GM12878 (cell line): ENCODE results near the gene RBM44. TPM values are rescaled to one million over a fixed set of nuclear protein-coding genes. Genes with fewer than 3 reads are reported as not detected.

Source experiments
- ATAC-seq: fragments of 200-7000 bp; cut with Tn5 transposase; 3 replicates; pipeline ENCODE4 v1.9.1; 2020; ENCODE audit warnings: mild to moderate bottlenecking, moderate library complexity
- BruUV-seq: library from RNA; stranded (reverse); fragments of 400-500 nt; replicated peaks from 2 replicates; lab custom pipeline; 2021; lab: Mats Ljungman, UMichigan
- CTCF ChIA-PET: fragments of 300-600 bp; sonication (Branson Sonifier 250); formaldehyde crosslinking; extraction: SDS; loops from one replicate; lab custom pipeline; 2021; ENCODE audit warnings: inconsistent platforms; lab: Yijun Ruan, JAX
- POLR2A ChIA-PET: fragments of 350-600 bp; formaldehyde crosslinking; extraction: SDS; loops from one replicate; lab custom pipeline; 2021; ENCODE audit warnings: inconsistent platforms; lab: Charles Lee
- RAD21 ChIA-PET: fragments of 300-600 bp; sonication (Branson Sonifier 250); formaldehyde crosslinking; loops from one replicate; lab custom pipeline; 2023; ENCODE audit warnings: antibody characterized with exemption; ENCODE audit not compliant: unreplicated experiment; lab: Charles Lee
- SMC1A ChIA-PET: fragments of 300-600 bp; sonication (Branson Sonifier 250); formaldehyde crosslinking; loops from one replicate; lab custom pipeline; 2023; ENCODE audit not compliant: unreplicated experiment, uncharacterized antibody; lab: Charles Lee
- DNase-seq: peaks from one replicate; pipeline ENCODE4 v3.0.0-alpha.2; 2011; ENCODE audit warnings: low read depth, low spot score
- FAIRE-seq: peaks from 3 replicates; lab custom pipeline; 2011; peaks lifted over from hg19 to GRCh38; lab: Jason Lieb, UNC
- H2AFZ ChIP-seq: 2 replicates; pipeline ENCODE4 v1.6.0; 2011; ENCODE audit warnings: low read depth, low read length, control low read depth; ENCODE audit not compliant: control insufficient read depth
- H3K27ac ChIP-seq: 2 replicates; pipeline ENCODE4 v1.5.1; 2011; ENCODE audit warnings: control low read depth; ENCODE audit not compliant: control insufficient read depth, insufficient read depth
- H3K27me3 ChIP-seq, 2 experiments: replicated peaks in 1 of 2; 2 replicates each; pipeline versions ENCODE4 v1.6.0 to v1.6.1; 2011; ENCODE audit warnings: low read length in 1 of 2; ENCODE audit not compliant: control insufficient read depth in 2 of 2, insufficient read depth in 2 of 2
- H3K36me3 ChIP-seq, 2 experiments: 2 replicates each; pipeline ENCODE4 v1.5.1; 2011; ENCODE audit warnings: low read length in 1 of 2; ENCODE audit not compliant: control insufficient read depth in 2 of 2, insufficient read depth in 2 of 2
- H3K4me1 ChIP-seq: 2 replicates; pipeline ENCODE4 v1.6.1; 2011; ENCODE audit warnings: mild to moderate bottlenecking, low read length, moderate library complexity, mixed read lengths; ENCODE audit not compliant: control insufficient read depth, insufficient read depth
- H3K4me2 ChIP-seq: 2 replicates; pipeline ENCODE4 v1.6.0; 2011; ENCODE audit warnings: control low read depth; ENCODE audit not compliant: control insufficient read depth, insufficient read depth
- H3K4me3 ChIP-seq: fragments of 200-600 bp; sonication (generic); 2 replicates; pipeline ENCODE4 v1.5.1; 2016
- H3K79me2 ChIP-seq: 2 replicates; pipeline ENCODE4 v1.6.0; 2011; ENCODE audit warnings: low read length; ENCODE audit not compliant: control insufficient read depth, insufficient read depth
- H3K9ac ChIP-seq: 2 replicates; pipeline ENCODE4 v1.8.0; 2011; ENCODE audit warnings: low read length, control low read depth, mixed read lengths; ENCODE audit not compliant: control insufficient read depth, insufficient read depth
- H3K9me3 ChIP-seq: replicated peaks from 3 replicates; pipeline ENCODE4 v1.5.1; 2011; ENCODE audit warnings: mild to moderate bottlenecking, low read length; ENCODE audit not compliant: control insufficient read depth, insufficient read depth
- H4K20me1 ChIP-seq: 2 replicates; pipeline ENCODE4 v1.6.0; 2011; ENCODE audit not compliant: control insufficient read depth, insufficient read depth
- CBX3 ChIP-seq: fragments of 200-600 bp; sonication (generic); IDR thresholded peaks from 2 replicates; pipeline ENCODE4 v1.6.1; 2016; ENCODE audit warnings: low read depth, borderline replicate concordance
- SKIL ChIP-seq: fragments of 450-650 bp; IDR thresholded peaks from 2 replicates; pipeline ENCODE4 v1.6.1; 2017; ENCODE audit warnings: mild to moderate bottlenecking, low read depth, inconsistent platforms; ENCODE audit not compliant: poor library complexity, severe bottlenecking
- SP1 ChIP-seq: IDR thresholded peaks from one replicate; pipeline ENCODE4 v1.6.1; 2011; ENCODE audit warnings: low read depth, low read length
- SRF ChIP-seq, 2 experiments: IDR thresholded peaks; 2 replicates each; pipeline ENCODE4 v1.6.1; 2011; ENCODE audit warnings: low read depth in 2 of 2, low read length in 2 of 2, mild to moderate bottlenecking in 1 of 2, moderate library complexity in 1 of 2
- ZBED1 ChIP-seq: IDR thresholded peaks from 2 replicates; pipeline ENCODE4 v1.6.1; 2016; ENCODE audit warnings: borderline replicate concordance
- ZNF24 ChIP-seq: fragments of 450-650 bp; IDR thresholded peaks from 2 replicates; pipeline ENCODE4 v1.6.1; 2017; ENCODE audit warnings: antibody characterized with exemption, mild to moderate bottlenecking
- WGBS: methylation state at CpG from one replicate; pipeline ENCODE4 v1.1.6; 2016; ENCODE audit warnings: low lambda C conversion rate; ENCODE audit not compliant: insufficient replicate concordance, insufficient coverage; ENCODE audit errors: missing lambda C conversion rate; 5-methylcytosine and 5-hydroxymethylcytosine counted together
- in situ Hi-C: fragments of 300-500 bp; cut with MboI; formaldehyde crosslinking; loops from 9 replicates; pipeline ENCODE4 v1.14.3; 2018; ENCODE audit warnings: mixed read lengths
- intact Hi-C: fragments of 100-400 bp; cut with micrococcal nuclease; formaldehyde crosslinking; loops from one replicate; pipeline ENCODE4 v1.14.2; 2022; ENCODE audit not compliant: unreplicated experiment
- polyA plus RNA-seq, 11 experiments: library from polyadenylated mRNA; depleted of rRNA in 4 of 11; unstranded in 6 of 11; stranded (reverse) in 5 of 11; fragments of >200 nt; fragmentation: Nextera tagmentation in 4 of 11; fragmentation: Illumina TruSeq in 1 of 11; extraction: Ambion mirVana in 4 of 11; extraction: Trizol in 1 of 11; gene quantifications; 1 replicate in 1 of 11; 2 replicates in 10 of 11; pipeline versions ENCODE4 v1.2.1 to v1.2.3, GENCODE V29; 2011 to 2016; ENCODE audit warnings: inconsistent platforms in 2 of 11, missing spikeins in 2 of 11, low read depth in 1 of 11
- total RNA-seq, 4 experiments: library from RNA; depleted of rRNA in 3 of 4; stranded (reverse); fragments of >200 nt in 3 of 4; fragmentation: Illumina TruSeq in 1 of 4; extraction: Trizol in 1 of 4; gene quantifications; 2 replicates each; pipeline versions ENCODE4 v1.2.1 to v1.2.3, GENCODE V29; 2013 to 2021
- TF ChIP-seq, protein P1 (sequence below): fragments of 450-650 bp; IDR thresholded peaks from 2 replicates; pipeline ENCODE4 v1.6.1; 2017; ENCODE audit warnings: mild to moderate bottlenecking
- TF ChIP-seq, protein P2 (sequence below): fragments of 450-650 bp; IDR thresholded peaks from 2 replicates; pipeline ENCODE4 v1.6.1; 2016; ENCODE audit warnings: mild to moderate bottlenecking

The RBM44 gene
- total and polyA plus RNA-seq, 10 of the 15 experiments (the other 5 are each of a cell fraction or from before 2014, with no cell fraction given) = 0.14 to 1.4 (median 0.62) TPM; not detected in 1

- peak; percentile 77; the same call in 1 of the 2 replicates for TF ChIP-seq ZNF24
- TF ChIP-seq, protein P1, sequence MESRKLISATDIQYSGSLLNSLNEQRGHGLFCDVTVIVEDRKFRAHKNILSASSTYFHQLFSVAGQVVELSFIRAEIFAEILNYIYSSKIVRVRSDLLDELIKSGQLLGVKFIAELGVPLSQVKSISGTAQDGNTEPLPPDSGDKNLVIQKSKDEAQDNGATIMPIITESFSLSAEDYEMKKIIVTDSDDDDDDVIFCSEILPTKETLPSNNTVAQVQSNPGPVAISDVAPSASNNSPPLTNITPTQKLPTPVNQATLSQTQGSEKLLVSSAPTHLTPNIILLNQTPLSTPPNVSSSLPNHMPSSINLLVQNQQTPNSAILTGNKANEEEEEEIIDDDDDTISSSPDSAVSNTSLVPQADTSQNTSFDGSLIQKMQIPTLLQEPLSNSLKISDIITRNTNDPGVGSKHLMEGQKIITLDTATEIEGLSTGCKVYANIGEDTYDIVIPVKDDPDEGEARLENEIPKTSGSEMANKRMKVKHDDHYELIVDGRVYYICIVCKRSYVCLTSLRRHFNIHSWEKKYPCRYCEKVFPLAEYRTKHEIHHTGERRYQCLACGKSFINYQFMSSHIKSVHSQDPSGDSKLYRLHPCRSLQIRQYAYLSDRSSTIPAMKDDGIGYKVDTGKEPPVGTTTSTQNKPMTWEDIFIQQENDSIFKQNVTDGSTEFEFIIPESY = no peak
- no peaks in the 10 kb centered on the region for H3K79me2 ChIP-seq
- BruUV-seq = no TSS peak
- no peaks in the 10 kb centered on the region for H3K4me1 ChIP-seq
- RAD21 ChIA-PET = no interaction called here
- in situ Hi-C loops = no loop called here
- no peak overlapping the region for H3K9ac ChIP-seq
- DNase-seq (no peak), ATAC-seq (no peak), FAIRE-seq (no peak)
- no peaks in the 10 kb centered on the region; the same call in 2 of the 3 replicates for H3K9me3 ChIP-seq
- CTCF ChIA-PET = no interaction called here
- H3K4me2 ChIP-seq = no peak overlapping the region
- H4K20me1 ChIP-seq = no peaks in the 10 kb centered on the region
- intact Hi-C loops = no loop called here
- H2AFZ ChIP-seq = no peak overlapping the region
- POLR2A ChIA-PET = no interaction called here
- SMC1A ChIA-PET = no interaction called here
- H3K27me3 ChIP-seq = no peaks in the 10 kb centered on the region
- WGBS = 98% methylated on average over 3 of the region's 3 CpGs
- H3K36me3 ChIP-seq = no peaks in the 10 kb centered on the region
- H3K27ac ChIP-seq = no peak overlapping the region
- no peak overlapping the region for H3K4me3 ChIP-seq
Measured at GRCh38 chr2:237797253-237797652, 1.3 kb upstream of the RBM44 start.

GRCh38 chr2:237799060-237799428 is 465 bp downstream of the RBM44 start:
- ChIA-PET RAD21 (no interaction called here), POLR2A (no interaction called here), SMC1A (no interaction called here), CTCF (no interaction called here)
- Histone ChIP-seq H3K27me3 (no peaks in the 10 kb centered on the region), H3K4me2 (no peak overlapping the region), H3K9ac (no peak overlapping the region), H4K20me1 (no peaks in the 10 kb centered on the region), H3K4me1 (no peaks in the 10 kb centered on the region), H3K79me2 (no peaks in the 10 kb centered on the region), H3K4me3 (no peak overlapping the region), H3K27ac (no peak overlapping the region), H2AFZ (no peak overlapping the region), H3K36me3 (no peaks in the 10 kb centered on the region), H3K9me3 (no peaks in the 10 kb centered on the region; the same call in 2 of the 3 replicates)
- in situ Hi-C loops = no loop called here
- ATAC-seq = no peak
- BruUV-seq = no TSS peak
- no peak for DNase-seq
- FAIRE-seq = no peak
- WGBS = over 99% methylated on average over 32 of the region's 34 CpGs
- intact Hi-C loops = no loop called here
- no peak for TF ChIP-seq SRF (IDR thresholded peaks at IDR 0.05; ENCODE audit: low read depth in 2 of 2, low read length in 2 of 2)
- TF ChIP-seq SP1 = no peak
- TF ChIP-seq SKIL = no peak
- TF ChIP-seq ZBED1 = no peak
- TF ChIP-seq CBX3 = no peak
- TF ChIP-seq, protein P2, sequence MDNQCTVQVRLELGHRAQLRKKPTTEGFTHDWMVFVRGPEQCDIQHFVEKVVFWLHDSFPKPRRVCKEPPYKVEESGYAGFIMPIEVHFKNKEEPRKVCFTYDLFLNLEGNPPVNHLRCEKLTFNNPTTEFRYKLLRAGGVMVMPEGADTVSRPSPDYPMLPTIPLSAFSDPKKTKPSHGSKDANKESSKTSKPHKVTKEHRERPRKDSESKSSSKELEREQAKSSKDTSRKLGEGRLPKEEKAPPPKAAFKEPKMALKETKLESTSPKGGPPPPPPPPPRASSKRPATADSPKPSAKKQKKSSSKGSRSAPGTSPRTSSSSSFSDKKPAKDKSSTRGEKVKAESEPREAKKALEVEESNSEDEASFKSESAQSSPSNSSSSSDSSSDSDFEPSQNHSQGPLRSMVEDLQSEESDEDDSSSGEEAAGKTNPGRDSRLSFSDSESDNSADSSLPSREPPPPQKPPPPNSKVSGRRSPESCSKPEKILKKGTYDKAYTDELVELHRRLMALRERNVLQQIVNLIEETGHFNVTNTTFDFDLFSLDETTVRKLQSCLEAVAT = no peak
